H1 (cell line): Measurements from ENCODE around the gene TTC27. TPM values are rescaled to one million over a fixed set of nuclear protein-coding genes. Genes with fewer than 3 reads are reported as not detected.

ENCODE experiments used
- CTCF ChIA-PET: fragments of 300-600 bp; sonication (Branson Sonifier 250); formaldehyde crosslinking; loops from one replicate; lab custom pipeline; 2021; ENCODE audit not compliant: partially characterized antibody; lab: Charles Lee
- POLR2A ChIA-PET: fragments of 300-600 bp; sonication (Branson Sonifier 250); formaldehyde crosslinking; loops from one replicate; lab custom pipeline; 2021; ENCODE audit warnings: inconsistent platforms; ENCODE audit not compliant: partially characterized antibody; lab: Charles Lee
- DNase-seq, 2 experiments: peaks; one replicate each; pipeline versions ENCODE4 v3.0.0 to v3.0.0-alpha.2; 2010 to 2022; ENCODE audit warnings: low spot score in 2 of 2, low read depth in 1 of 2, mixed read lengths in 1 of 2
- FAIRE-seq: peaks from 2 replicates; lab custom pipeline; 2011; peaks lifted over from hg19 to GRCh38; lab: Jason Lieb, UNC
- H2AFZ ChIP-seq: 2 replicates; pipeline ENCODE4 v1.8.1; 2012; ENCODE audit warnings: low read length, inconsistent platforms
- H2AK5ac ChIP-seq: 2 replicates; pipeline ENCODE4 v1.6.1; 2013; ENCODE audit warnings: low read depth, low read length
- H2BK120ac ChIP-seq: replicated peaks from 2 replicates; pipeline ENCODE3; 2013; ENCODE audit warnings: low read depth, low read length, inconsistent platforms
- H2BK12ac ChIP-seq: 2 replicates; pipeline ENCODE4 v1.6.1; 2013; ENCODE audit warnings: low read depth, low read length
- H2BK15ac ChIP-seq: 2 replicates; pipeline ENCODE4 v1.6.1; 2013; ENCODE audit warnings: low read length
- H2BK20ac ChIP-seq: 2 replicates; pipeline ENCODE4 v1.6.1; 2013; ENCODE audit warnings: low read length
- H2BK5ac ChIP-seq: 2 replicates; pipeline ENCODE4 v1.6.1; 2013; ENCODE audit warnings: low read depth, low read length
- H3K14ac ChIP-seq: 2 replicates; pipeline ENCODE4 v1.6.1; 2013; ENCODE audit warnings: inconsistent platforms; ENCODE audit not compliant: insufficient read length
- H3K18ac ChIP-seq: 2 replicates; pipeline ENCODE4 v1.6.1; 2013; ENCODE audit warnings: low read length; ENCODE audit errors: extremely low read depth
- H3K23ac ChIP-seq: 2 replicates; pipeline ENCODE4 v1.6.1; 2013; ENCODE audit warnings: inconsistent platforms; ENCODE audit not compliant: insufficient read length
- H3K23me2 ChIP-seq: 2 replicates; pipeline ENCODE4 v1.6.1; 2013; ENCODE audit warnings: low read depth, low read length
- H3K27ac ChIP-seq: 2 replicates; pipeline ENCODE4 v1.6.1; 2011; ENCODE audit warnings: low read depth, low read length, inconsistent platforms
- H3K27me3 ChIP-seq, 4 experiments: replicated peaks in 1 of 4; 1 replicate in 1 of 4; 2 replicates in 3 of 4; pipeline versions ENCODE4 v1.6.1 to v1.8.1; 2011 to 2013; ENCODE audit warnings: low read length in 3 of 4, mild to moderate bottlenecking in 3 of 4, inconsistent platforms in 2 of 4, mixed read lengths in 2 of 4, moderate library complexity in 1 of 4; ENCODE audit not compliant: control insufficient read depth in 3 of 4, insufficient read depth in 3 of 4; ENCODE audit errors: extremely low read depth in 1 of 4
- H3K36me3 ChIP-seq, 4 experiments: 2 replicates each; pipeline versions ENCODE4 v1.6.1 to v1.8.1; 2011 to 2013; ENCODE audit warnings: mild to moderate bottlenecking in 4 of 4, low read length in 3 of 4, moderate library complexity in 2 of 4, control low read depth in 1 of 4, inconsistent platforms in 1 of 4; ENCODE audit not compliant: insufficient read depth in 4 of 4, control insufficient read depth in 2 of 4
- H3K4ac ChIP-seq: replicated peaks from 2 replicates; pipeline ENCODE3; 2013; ENCODE audit warnings: low read length, low read depth, mixed read lengths, inconsistent platforms; ENCODE audit not compliant: insufficient read length
- H3K4me1 ChIP-seq, 4 experiments: replicated peaks in 1 of 4; 1 replicate in 1 of 4; 2 replicates in 3 of 4; pipeline versions ENCODE4 v1.6.1 to v1.8.1; 2011 to 2013; ENCODE audit warnings: low read length in 3 of 4, inconsistent platforms in 2 of 4, mixed read lengths in 1 of 4; ENCODE audit not compliant: insufficient read depth in 4 of 4, control insufficient read depth in 3 of 4
- H3K4me2 ChIP-seq, 2 experiments: 2 replicates each; pipeline versions ENCODE4 v1.6.1 to v1.8.1; 2011 to 2013; ENCODE audit warnings: low read depth in 2 of 2, low read length in 2 of 2, control low read depth in 1 of 2, inconsistent platforms in 1 of 2, mild to moderate bottlenecking in 1 of 2; ENCODE audit not compliant: insufficient read depth in 1 of 2
- H3K4me3 ChIP-seq, 4 experiments: fragments of 200-600, 300-600 bp in 1 of 4; sonication (generic), shearing (Covaris generic), sonication (Bioruptor Twin) in 1 of 4; 2 replicates each; pipeline versions ENCODE4 v1.5.1 to v1.8.1; 2011 to 2016; ENCODE audit warnings: low read length in 4 of 4, low read depth in 3 of 4, control low read depth in 2 of 4, inconsistent platforms in 2 of 4, mild to moderate bottlenecking in 2 of 4, mixed read lengths in 1 of 4, moderate library complexity in 1 of 4; ENCODE audit not compliant: insufficient read depth in 2 of 4; ENCODE audit errors: extremely low read depth in 1 of 4
- H3K56ac ChIP-seq: replicated peaks from 2 replicates; pipeline ENCODE3; 2013; ENCODE audit warnings: low read depth, mild to moderate bottlenecking, mixed read lengths, low read length, inconsistent platforms; ENCODE audit not compliant: insufficient read length
- H3K79me1 ChIP-seq: 2 replicates; pipeline ENCODE4 v1.6.1; 2013; ENCODE audit warnings: low read depth, low read length, control low read depth
- H3K79me2 ChIP-seq, 2 experiments: 2 replicates each; pipeline versions ENCODE4 v1.6.1 to v1.8.1; 2012 to 2013; ENCODE audit warnings: low read length in 2 of 2, mild to moderate bottlenecking in 2 of 2, inconsistent platforms in 1 of 2; ENCODE audit not compliant: insufficient read depth in 2 of 2, control insufficient read depth in 1 of 2
- H3K9ac ChIP-seq, 4 experiments: replicated peaks in 1 of 4; 1 replicate in 1 of 4; 2 replicates in 3 of 4; pipeline versions ENCODE4 v1.6.1 to v1.8.1; 2011 to 2013; ENCODE audit warnings: low read depth in 3 of 4, low read length in 3 of 4, control low read depth in 2 of 4, mild to moderate bottlenecking in 2 of 4, moderate library complexity in 2 of 4, inconsistent platforms in 1 of 4; ENCODE audit errors: extremely low read depth in 1 of 4
- H3K9me3 ChIP-seq, 2 experiments: 2 replicates each; pipeline versions ENCODE4 v1.6.1 to v1.8.1; 2012 to 2013; ENCODE audit warnings: mild to moderate bottlenecking in 2 of 2, moderate library complexity in 2 of 2, control low read depth in 1 of 2, inconsistent platforms in 1 of 2, low read depth in 1 of 2, low read length in 1 of 2, mixed read lengths in 1 of 2; ENCODE audit not compliant: insufficient read depth in 2 of 2
- H4K20me1 ChIP-seq, 2 experiments: replicated peaks in 1 of 2; 2 replicates each; pipeline versions ENCODE3 to v1.8.1; 2011 to 2013; ENCODE audit warnings: inconsistent platforms in 2 of 2, low read length in 2 of 2, mild to moderate bottlenecking in 1 of 2; ENCODE audit not compliant: insufficient read depth in 2 of 2, control insufficient read depth in 1 of 2
- H4K5ac ChIP-seq: 2 replicates; pipeline ENCODE4 v1.6.1; 2013; ENCODE audit warnings: low read length, low read depth, mixed read lengths, inconsistent platforms; ENCODE audit not compliant: insufficient read length
- H4K8ac ChIP-seq: 2 replicates; pipeline ENCODE4 v1.8.0; 2013; ENCODE audit warnings: mild to moderate bottlenecking, moderate library complexity, low read length, inconsistent platforms; ENCODE audit not compliant: insufficient read depth; ENCODE audit errors: extremely low read depth
- H4K91ac ChIP-seq: replicated peaks from 2 replicates; pipeline ENCODE3; 2013; ENCODE audit warnings: low read length, mixed read lengths, inconsistent platforms; ENCODE audit not compliant: insufficient read length
- MAFK ChIP-seq: IDR thresholded peaks from 2 replicates; pipeline ENCODE4 v1.6.1; 2012; ENCODE audit warnings: low read depth, mild to moderate bottlenecking, improper control_type of control experiment, low read length
- RAD21 ChIP-seq, 2 experiments: IDR thresholded peaks in 1 of 2; conservative IDR thresholded peaks in 1 of 2; 2 replicates each; pipeline ENCODE4 v1.6.1; 2011; ENCODE audit warnings: low read depth in 2 of 2, low read length in 2 of 2, improper control_type of control experiment in 1 of 2, inconsistent platforms in 1 of 2, mild to moderate bottlenecking in 1 of 2, moderate library complexity in 1 of 2
- SIRT6 ChIP-seq: IDR thresholded peaks from one replicate; pipeline ENCODE4 v1.7.1; 2012; ENCODE audit warnings: low read length, inconsistent platforms
- SP1 ChIP-seq: IDR thresholded peaks from 2 replicates; pipeline ENCODE4 v1.6.1; 2011; ENCODE audit warnings: low read depth, low read length
- SRF ChIP-seq: IDR thresholded peaks from 2 replicates; pipeline ENCODE4 v1.6.1; 2011; ENCODE audit warnings: mild to moderate bottlenecking, low read depth, low read length, moderate library complexity
- WGBS, 2 experiments: shearing (Covaris generic) in 1 of 2; methylation state at CpG; one replicate each; pipeline versions ENCODE4 v1.1.6 to v1.1.7; 2013 to 2015; ENCODE audit warnings: low lambda C conversion rate in 2 of 2, mixed read lengths in 2 of 2, inconsistent platforms in 1 of 2, low coverage in 1 of 2, missing lambda C conversion rate in 1 of 2; ENCODE audit not compliant: insufficient replicate concordance in 2 of 2, insufficient coverage in 1 of 2, insufficient read length in 1 of 2; ENCODE audit errors: extremely low coverage in 1 of 2, missing lambda C conversion rate in 1 of 2; 5-methylcytosine and 5-hydroxymethylcytosine counted together
- polyA plus RNA-seq, 7 experiments: library from polyadenylated mRNA; depleted of rRNA in 3 of 7; stranded (reverse) in 5 of 7; unstranded in 2 of 7; fragments of >200 nt in 5 of 7; fragments of 200-250 nt in 2 of 7; gene quantifications; 1 replicate in 5 of 7; 2 replicates in 1 of 7; 4 replicates in 1 of 7; pipeline versions ENCODE4 v1.2.1 to v1.2.3, GENCODE V29; 2011 to 2013; ENCODE audit warnings: missing spikeins in 2 of 7, mixed read lengths in 2 of 7
- total RNA-seq: library from RNA; stranded (reverse); fragmentation: NEBNext Ultra II Directional; extraction: Animal tissue kit (Norgen Biotek cat#: 25700); gene quantifications from 2 replicates; pipeline ENCODE4 v1.2.1, GENCODE V29; 2021
- TF ChIP-seq, protein P1 (sequence below): IDR thresholded peaks from 2 replicates; pipeline ENCODE4 v1.6.1; 2012; ENCODE audit warnings: inconsistent platforms

Gene TTC27
- total and polyA plus RNA-seq, 2 of the 8 experiments (the other 6 are each of a cell fraction or from before 2014, with no cell fraction given) = 13.8 to 29.1 TPM

DNA sequence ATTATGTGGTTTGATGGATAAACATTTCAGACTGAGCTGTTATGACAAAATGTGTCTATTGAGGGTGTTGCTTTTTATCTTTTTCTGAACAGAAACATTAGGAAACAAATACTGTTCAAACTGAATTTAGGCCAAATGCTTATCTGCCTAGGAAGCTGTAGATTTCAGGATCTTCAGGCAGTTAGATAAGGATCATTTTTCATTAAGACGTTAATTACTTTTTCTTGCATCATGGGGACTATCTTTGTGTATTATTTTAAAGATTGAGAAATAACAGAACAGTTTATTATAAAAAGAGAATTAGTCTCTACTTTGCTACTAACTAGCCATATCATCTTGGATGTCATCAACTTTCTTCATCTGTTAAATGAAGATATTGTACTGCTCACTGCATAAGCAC lies 107.5 kb downstream of the TTC27 start:
- no peak overlapping the region for H3K56ac ChIP-seq
- H2BK5ac ChIP-seq = no peak overlapping the region
- no peaks in the 10 kb centered on the region for H3K27me3 ChIP-seq
- H3K4ac ChIP-seq = no peak overlapping the region
- H3K9me3 ChIP-seq = no peaks in the 10 kb centered on the region
- 75% methylated on average over 1 of the region's 1 CpG; no CpG with 5 or more reads in 1 of the 2 experiments for WGBS, 2 experiments
- H2AK5ac ChIP-seq = no peak overlapping the region
- H3K18ac ChIP-seq = no peak overlapping the region
- H3K23ac ChIP-seq = no peak overlapping the region
- no peaks in the 10 kb centered on the region for H3K36me3 ChIP-seq
- POLR2A ChIA-PET = interaction anchor here (0.6 kb wide), 1 partner anchor 15 kb away, joined by 3 read pairs; no protein-coding TSS in a partner anchor
- no peak overlapping the region for H3K27ac ChIP-seq
- no peak overlapping the region for H2BK12ac ChIP-seq
- H3K4me3 ChIP-seq = no peak overlapping the region
- no peak for FAIRE-seq
- H2AFZ ChIP-seq = no peak overlapping the region
- no peak overlapping the region for H3K9ac ChIP-seq
- no peak overlapping the region for H3K14ac ChIP-seq
- CTCF ChIA-PET = interaction anchor here (0.7 to 0.9 kb wide), 3 partner anchors 16 to 645 kb away, joined by 3 read pairs; no protein-coding TSS in a partner anchor
- no peaks in the 10 kb centered on the region for H3K79me2 ChIP-seq
- H4K20me1 ChIP-seq = no peaks in the 10 kb centered on the region
- no peak overlapping the region for H3K4me2 ChIP-seq
- no peak overlapping the region for H2BK20ac ChIP-seq
- TF ChIP-seq, protein P1, sequence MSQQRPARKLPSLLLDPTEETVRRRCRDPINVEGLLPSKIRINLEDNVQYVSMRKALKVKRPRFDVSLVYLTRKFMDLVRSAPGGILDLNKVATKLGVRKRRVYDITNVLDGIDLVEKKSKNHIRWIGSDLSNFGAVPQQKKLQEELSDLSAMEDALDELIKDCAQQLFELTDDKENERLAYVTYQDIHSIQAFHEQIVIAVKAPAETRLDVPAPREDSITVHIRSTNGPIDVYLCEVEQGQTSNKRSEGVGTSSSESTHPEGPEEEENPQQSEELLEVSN = no peak
- TF ChIP-seq SP1 (no peak), MAFK (no peak), SRF (no peak), SIRT6 (no peak), RAD21 (IDR thresholded peaks at IDR 0.05 in 1 of 2, conservative IDR thresholded peaks at IDR 0.05 in 1 of 2; ENCODE audit: low read depth in 2 of 2, low read length in 2 of 2) (no peak)
- H3K79me1 ChIP-seq = no peaks in the 10 kb centered on the region
- H4K91ac ChIP-seq = no peak overlapping the region
- peaks cover 2 to 5% (median 3%) of the 10 kb centered on the region in 4 experiments; a peak in 5 of 7 replicates for H3K4me1 ChIP-seq
- H2BK120ac ChIP-seq = no peak overlapping the region
- H2BK15ac ChIP-seq = no peak overlapping the region
- no peaks in the 10 kb centered on the region for H3K23me2 ChIP-seq
- H4K5ac ChIP-seq = no peak overlapping the region
- H4K8ac ChIP-seq = no peak overlapping the region
- no peak for DNase-seq
